Uterus (tissue), 4 donors: ENCODE measurements around the gene CKB. TPM values are rescaled to one million over a fixed set of nuclear protein-coding genes. Genes with fewer than 3 reads are reported as not detected.

Experiments
- DNase-seq, 2 donors: peaks; one replicate each; pipeline ENCODE4 v3.0.0-alpha.2; 2019 to 2020
- H3K27ac ChIP-seq, 2 donors: fragments of 200-600 bp; sonication (generic); 1 replicate in 1 of 2; 2 replicates in 1 of 2; pipeline ENCODE4 v1.5.1; 2016 to 2018
- H3K27me3 ChIP-seq, 2 donors: fragments of 200-600 bp; sonication (generic); one replicate each; pipeline ENCODE4 v1.5.1; 2018 to 2019; ENCODE audit warnings: control low read depth in 1 of 2
- H3K36me3 ChIP-seq, 2 donors: fragments of 200-600 bp; sonication (generic); one replicate each; pipeline ENCODE4 v1.5.1; 2019; ENCODE audit warnings: control low read depth in 1 of 2
- H3K4me1 ChIP-seq, 2 donors: fragments of 200-600 bp; sonication (generic); one replicate each; pipeline ENCODE4 v1.5.1; 2018 to 2019; ENCODE audit warnings: control low read depth in 1 of 2
- H3K4me3 ChIP-seq, 2 donors: fragments of 200-600 bp; sonication (generic); 1 replicate in 1 of 2; 2 replicates in 1 of 2; pipeline ENCODE4 v1.5.1; 2018 to 2019; ENCODE audit warnings: mild to moderate bottlenecking in 1 of 2
- H3K9me3 ChIP-seq, 2 donors: fragments of 200-600 bp; sonication (generic); one replicate each; pipeline ENCODE4 v1.5.1; 2019; ENCODE audit warnings: control low read depth in 1 of 2
- POLR2A ChIP-seq, 2 donors: fragments of 450-650 bp; IDR thresholded peaks; one replicate each; pipeline ENCODE4 v1.6.1; 2016; ENCODE audit warnings: antibody characterized with exemption in 2 of 2, mild to moderate bottlenecking in 1 of 2, moderate library complexity in 1 of 2
- intact Hi-C: fragments of 100-400 bp; cut with DNase I; formaldehyde crosslinking; loops from one replicate; pipeline ENCODE4 v1.15.1; 2023; ENCODE audit warnings: low total_unique reads
- total RNA-seq, 4 donors: library from RNA; depleted of rRNA in 3 of 4; stranded (reverse); fragments of >200 nt in 3 of 4; gene quantifications; one replicate each; pipeline versions ENCODE4 v1.1.0 to v1.2.4, GENCODE V29; 2014 to 2023
- TF ChIP-seq, protein P1 (sequence below), 4 experiments: fragments of 200-600 bp in 2 of 4; fragments of 450-650 bp in 2 of 4; sonication (generic) in 2 of 4; IDR thresholded peaks; one replicate each; pipeline ENCODE4 v1.5.1; 2016 to 2019; ENCODE audit warnings: antibody characterized with exemption in 4 of 4, mild to moderate bottlenecking in 2 of 4, moderate library complexity in 1 of 4
- donor health status: DM: yes; HTN: yes; CAD: no.

The CKB gene
- total RNA-seq, 4 donors from 2014 or later, result 96.2 to 291 (median 218) TPM

- Histone ChIP-seq H3K27me3 (no peaks in the 10 kb centered on the region), H3K4me3 (no peak overlapping the region), H3K36me3 (no peaks in the 10 kb centered on the region), H3K27ac (peak overlapping the region; percentile 89 to 90), H3K9me3 (no peaks in the 10 kb centered on the region), H3K4me1 (peaks cover 0 to 40% of the 10 kb centered on the region in 2 donors)
- no peak for DNase-seq
- no peak for TF ChIP-seq POLR2A (IDR thresholded peaks at IDR 0.05)
- TF ChIP-seq, protein P1, sequence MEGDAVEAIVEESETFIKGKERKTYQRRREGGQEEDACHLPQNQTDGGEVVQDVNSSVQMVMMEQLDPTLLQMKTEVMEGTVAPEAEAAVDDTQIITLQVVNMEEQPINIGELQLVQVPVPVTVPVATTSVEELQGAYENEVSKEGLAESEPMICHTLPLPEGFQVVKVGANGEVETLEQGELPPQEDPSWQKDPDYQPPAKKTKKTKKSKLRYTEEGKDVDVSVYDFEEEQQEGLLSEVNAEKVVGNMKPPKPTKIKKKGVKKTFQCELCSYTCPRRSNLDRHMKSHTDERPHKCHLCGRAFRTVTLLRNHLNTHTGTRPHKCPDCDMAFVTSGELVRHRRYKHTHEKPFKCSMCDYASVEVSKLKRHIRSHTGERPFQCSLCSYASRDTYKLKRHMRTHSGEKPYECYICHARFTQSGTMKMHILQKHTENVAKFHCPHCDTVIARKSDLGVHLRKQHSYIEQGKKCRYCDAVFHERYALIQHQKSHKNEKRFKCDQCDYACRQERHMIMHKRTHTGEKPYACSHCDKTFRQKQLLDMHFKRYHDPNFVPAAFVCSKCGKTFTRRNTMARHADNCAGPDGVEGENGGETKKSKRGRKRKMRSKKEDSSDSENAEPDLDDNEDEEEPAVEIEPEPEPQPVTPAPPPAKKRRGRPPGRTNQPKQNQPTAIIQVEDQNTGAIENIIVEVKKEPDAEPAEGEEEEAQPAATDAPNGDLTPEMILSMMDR (IDR thresholded peaks at IDR 0.05), result no peak
- intact Hi-C loops, result no loop called here
These were observed 13.4 kb upstream of the CKB start for GRCh38 chr14:103535891-103536565.

- TF ChIP-seq, protein P1 (IDR thresholded peaks at IDR 0.05), result no peak
- no peak for TF ChIP-seq POLR2A (IDR thresholded peaks at IDR 0.05)
- intact Hi-C loops, result no loop called here
- H3K36me3 ChIP-seq, result no peaks in the 10 kb centered on the region
- H3K27ac ChIP-seq, result peak overlapping the region; percentile 89 to 90
- H3K9me3 ChIP-seq, result no peaks in the 10 kb centered on the region
- peaks cover 0 to 35% of the 10 kb centered on the region in 2 donors for H3K4me1 ChIP-seq
- peak in 1 of 2 donors; percentile 65 for DNase-seq
- no peaks in the 10 kb centered on the region for H3K27me3 ChIP-seq
- H3K4me3 ChIP-seq, result no peak overlapping the region
These were observed 12.7 kb upstream of the CKB start for GRCh38 chr14:103535081-103535890.

- no peak for TF ChIP-seq POLR2A (IDR thresholded peaks at IDR 0.05)
- TF ChIP-seq, protein P1 (IDR thresholded peaks at IDR 0.05), result no peak
- Histone ChIP-seq H3K4me1 (peaks cover 0 to 41% of the 10 kb centered on the region in 2 donors), H3K27me3 (no peaks in the 10 kb centered on the region), H3K36me3 (no peaks in the 10 kb centered on the region), H3K4me3 (no peak overlapping the region), H3K9me3 (no peaks in the 10 kb centered on the region), H3K27ac (peak overlapping the region; percentile 89 to 90)
- DNase-seq, result peak; percentile 73 to 75
- intact Hi-C loops, result no loop called here
These were observed 12.0 kb upstream of the CKB start for GRCh38 chr14:103534576-103535061.

DNA sequence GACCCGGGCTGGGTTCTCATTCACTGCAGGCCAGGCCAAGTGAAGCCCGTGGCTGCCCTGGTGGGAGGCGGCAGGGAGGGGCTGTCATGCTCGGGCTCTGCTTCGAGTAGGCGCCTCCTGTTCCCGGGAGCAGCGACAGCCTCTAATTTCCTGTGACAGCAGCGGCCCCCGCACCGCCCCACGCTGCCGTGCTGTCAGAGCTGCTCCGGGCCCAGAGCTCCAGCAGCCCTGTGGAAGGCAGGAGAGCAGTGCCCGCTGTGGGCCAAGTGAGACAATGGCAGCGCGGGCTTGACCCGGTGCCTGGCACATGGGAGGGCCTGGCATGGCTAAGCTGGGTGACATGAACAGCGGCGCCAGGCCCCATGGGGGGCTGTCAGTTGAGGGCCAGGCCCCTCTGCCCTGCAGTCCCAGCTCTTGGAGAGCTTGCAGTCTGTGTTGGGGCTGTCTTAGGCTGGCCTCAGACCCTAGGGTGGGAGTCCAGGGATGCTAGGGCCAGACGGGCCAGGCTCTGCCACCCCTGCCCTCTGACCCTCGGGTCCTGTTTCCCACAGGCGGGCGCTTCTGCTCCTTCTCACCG, 11.5 kb upstream of the CKB start:
- no peak for DNase-seq
- intact Hi-C loops, result no loop called here
- Histone ChIP-seq H3K27me3 (no peaks in the 10 kb centered on the region), H3K9me3 (no peaks in the 10 kb centered on the region), H3K4me3 (no peak overlapping the region), H3K27ac (peak overlapping the region; percentile 89 to 90), H3K4me1 (peaks cover 0 to 38% of the 10 kb centered on the region in 2 donors), H3K36me3 (no peaks in the 10 kb centered on the region)
- no peak for TF ChIP-seq POLR2A (IDR thresholded peaks at IDR 0.05)
- TF ChIP-seq, protein P1 (IDR thresholded peaks at IDR 0.05), result no peak
